ENCODE measurements around the gene PDZD7.

PDZD7 gene

GRCh38 chr10:101060951-101061623 is 30.2 kb upstream of the PDZD7 start:
- peak; percentile 84 for DNase-seq

DNA sequence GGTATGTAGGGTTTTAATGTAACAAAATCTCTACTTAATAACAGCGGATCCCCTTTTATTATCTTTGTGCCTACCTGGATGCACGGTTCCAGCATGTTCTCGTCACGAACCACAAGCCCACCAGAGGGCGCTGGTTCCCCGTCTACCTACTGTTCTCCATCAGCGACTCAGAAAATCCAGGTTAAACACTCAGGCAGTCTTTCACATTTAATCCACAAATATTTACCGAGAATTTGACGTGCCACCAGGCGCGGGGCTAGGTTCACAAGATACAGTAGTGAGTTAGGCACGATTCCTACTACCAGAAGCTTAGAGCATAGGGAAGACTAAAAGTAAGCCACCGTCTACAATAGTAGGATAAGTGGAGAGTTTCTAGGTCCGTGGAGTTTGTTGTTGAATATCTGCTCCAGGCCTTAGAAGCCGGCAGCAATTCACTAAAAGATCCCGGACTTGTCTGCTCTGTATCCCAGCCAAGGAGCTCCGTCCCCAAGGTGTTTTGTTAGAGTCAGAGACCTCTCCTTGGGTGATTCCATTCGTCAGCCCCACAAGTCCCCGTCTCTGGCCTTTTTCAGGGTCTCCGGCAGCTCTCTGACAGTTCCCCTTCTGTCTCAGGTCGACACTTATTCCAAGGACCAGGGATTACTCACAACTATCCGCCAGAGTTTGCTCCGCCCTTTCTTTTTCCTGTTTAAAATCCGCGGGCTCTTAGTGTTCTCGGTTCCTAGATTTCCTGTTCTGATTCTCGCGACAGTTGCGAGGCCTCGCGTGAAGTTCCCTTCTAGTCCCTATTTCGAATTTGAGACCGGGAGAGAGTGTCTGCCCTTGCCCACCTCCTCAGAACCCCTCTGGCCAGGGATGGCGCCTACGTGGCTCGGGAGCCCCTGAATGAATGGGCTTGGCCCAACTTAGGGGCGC is 29.4 kb upstream of the PDZD7 start:
- DNase-seq, result peak; percentile 87

- no peak for DNase-seq
These were observed 25.6 kb upstream of the PDZD7 start for GRCh38 chr10:101056365-101057151.

DNA sequence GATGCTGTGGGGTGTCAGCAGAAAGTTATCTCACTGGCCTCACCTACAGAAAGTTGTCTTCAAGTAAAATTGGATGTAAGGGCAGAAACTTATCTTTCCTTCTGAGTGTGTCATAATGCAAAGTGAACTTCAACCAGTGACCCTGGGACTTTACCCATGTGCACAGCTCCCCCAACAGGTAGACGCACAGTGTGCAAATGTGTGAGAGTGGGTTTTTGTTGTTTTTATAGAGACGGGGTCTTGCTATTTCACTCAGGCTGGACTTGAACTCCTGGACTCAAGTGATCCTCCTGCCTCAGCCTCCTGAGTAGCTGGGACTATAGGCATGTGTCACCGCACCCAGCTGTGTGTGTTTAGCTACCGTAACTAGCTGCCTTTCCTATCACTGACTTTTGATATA is 24.5 kb upstream of the PDZD7 start:
- DNase-seq, result no peak

DNA sequence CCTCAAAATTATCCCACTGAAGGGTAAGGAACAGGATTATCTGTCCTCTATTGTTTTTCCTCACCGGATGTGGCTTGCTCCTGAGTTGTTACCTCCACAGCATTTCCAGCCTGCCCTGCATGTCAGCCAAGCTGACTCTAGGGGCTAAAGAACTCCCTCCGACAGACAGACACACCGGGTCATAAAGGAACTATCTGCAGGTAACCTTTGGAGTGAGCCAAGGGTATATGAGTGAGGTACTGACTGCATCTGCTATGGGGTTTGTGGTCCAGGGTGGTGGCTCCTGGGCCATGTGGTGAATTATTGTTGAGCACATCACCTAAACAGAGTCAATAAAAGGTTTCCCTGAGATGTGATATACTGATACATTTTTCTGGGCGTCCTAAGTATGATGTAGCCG is 23.9 kb upstream of the PDZD7 start:
- no peak for DNase-seq

- DNase-seq, result peak; percentile 81
These were observed 23.4 kb upstream of the PDZD7 start for GRCh38 chr10:101054351-101054750.

- DNase-seq, result no peak
These were observed 22.6 kb upstream of the PDZD7 start for GRCh38 chr10:101053516-101053915.

GRCh38 chr10:101052285-101052684 is 21.4 kb upstream of the PDZD7 start:
- DNase-seq, result no peak

GRCh38 chr10:101050208-101051069 is 19.5 kb upstream of the PDZD7 start:
- no peak for DNase-seq

DNA sequence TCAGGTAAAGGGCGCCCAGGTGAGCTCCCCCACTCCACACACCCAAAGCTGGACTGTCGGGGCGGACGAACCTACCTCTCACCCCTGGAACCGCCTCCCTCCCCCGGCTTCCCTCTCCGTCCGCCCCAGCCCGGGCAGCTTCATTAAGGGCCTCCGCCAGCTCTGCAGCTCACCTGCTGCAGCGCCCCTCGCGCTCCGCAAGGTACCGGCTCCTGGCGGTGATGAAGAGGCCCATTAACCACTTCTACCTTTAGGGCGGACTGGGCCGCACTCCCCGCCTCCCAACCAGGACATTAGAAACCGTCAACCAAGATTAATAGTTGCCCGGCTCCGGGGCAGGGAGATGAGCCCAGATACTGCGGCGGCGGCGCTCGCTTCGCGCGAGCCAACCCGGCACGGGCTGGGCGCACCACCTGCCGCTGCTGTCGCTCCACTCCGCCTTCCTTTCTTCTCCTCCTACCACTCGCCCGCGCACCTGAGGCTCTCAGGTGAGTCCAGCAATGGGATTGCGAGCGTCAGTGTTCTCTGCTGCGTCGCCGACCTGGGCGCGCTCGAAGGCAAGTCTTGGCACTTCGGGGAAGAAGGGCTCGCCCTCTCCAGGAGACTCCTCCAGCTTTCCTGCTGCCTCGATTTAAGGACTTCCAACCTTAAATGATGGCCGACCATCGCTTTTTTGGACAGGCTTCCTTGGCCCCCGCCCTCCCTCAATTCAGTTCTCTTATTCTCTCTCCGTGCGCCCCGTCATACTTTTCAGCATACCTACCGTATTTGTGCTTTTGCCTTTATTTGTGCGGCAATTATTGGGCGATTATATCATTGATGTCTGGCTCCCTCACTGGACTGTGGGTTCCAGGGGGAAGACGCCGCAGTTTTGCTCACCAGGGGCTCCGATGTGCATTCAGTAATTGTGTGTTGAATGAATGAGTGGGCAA is 17.3 kb upstream of the PDZD7 start:
- DNase-seq, result no peak

- DNase-seq, result no peak
These were observed 16.3 kb upstream of the PDZD7 start for GRCh38 chr10:101047268-101047667.

DNA sequence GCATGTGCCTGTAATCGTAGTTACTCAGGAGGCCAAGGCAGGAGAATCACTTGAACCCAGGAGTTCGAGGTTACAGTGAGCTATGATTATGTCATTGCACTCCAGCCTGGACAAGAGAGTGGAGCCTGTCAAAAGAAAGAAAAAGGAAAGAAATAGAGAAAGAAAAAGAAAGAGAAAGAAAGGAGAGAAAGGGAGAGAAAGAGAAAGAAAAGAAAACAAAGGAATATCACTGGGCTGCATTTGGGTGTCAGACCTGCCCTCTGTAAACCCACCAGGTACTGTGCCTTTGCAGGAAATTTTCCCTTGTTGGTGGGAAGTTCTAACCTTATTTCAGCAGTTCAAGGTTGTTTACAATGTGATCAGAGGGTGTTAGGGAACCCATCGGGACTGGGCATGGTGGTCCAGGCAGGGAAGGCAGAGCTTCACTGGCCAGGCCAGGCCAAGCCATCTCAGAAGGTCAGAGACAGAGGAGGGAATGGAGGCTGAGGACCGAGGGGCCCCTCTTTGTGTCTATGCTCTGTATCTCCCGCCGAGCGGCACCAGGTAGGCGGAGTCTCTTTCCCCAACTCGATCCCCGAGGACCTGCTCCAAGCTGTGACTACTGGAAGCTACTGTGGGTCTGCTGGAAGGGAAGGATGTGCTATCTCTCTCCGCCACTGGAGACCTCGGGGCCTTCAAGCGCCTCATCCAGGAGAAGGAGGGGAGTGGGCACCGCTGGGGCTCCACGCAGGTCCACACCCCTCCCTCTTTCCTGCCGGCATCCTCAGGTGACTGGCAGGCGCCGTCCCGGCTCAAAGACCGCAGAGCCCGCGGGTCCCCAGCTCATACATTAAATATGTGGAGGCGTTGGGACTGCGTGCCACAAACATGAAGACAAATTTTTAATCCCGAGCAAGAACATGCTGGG is 15.7 kb upstream of the PDZD7 start:
- no peak for DNase-seq

GRCh38 chr10:101044117-101044516 is 13.2 kb upstream of the PDZD7 start:
- DNase-seq, result no peak

GRCh38 chr10:101043363-101043707 is 12.4 kb upstream of the PDZD7 start:
- no peak for DNase-seq

GRCh38 chr10:101042667-101043362 is 11.9 kb upstream of the PDZD7 start:
- peak; percentile 87 for DNase-seq

DNA sequence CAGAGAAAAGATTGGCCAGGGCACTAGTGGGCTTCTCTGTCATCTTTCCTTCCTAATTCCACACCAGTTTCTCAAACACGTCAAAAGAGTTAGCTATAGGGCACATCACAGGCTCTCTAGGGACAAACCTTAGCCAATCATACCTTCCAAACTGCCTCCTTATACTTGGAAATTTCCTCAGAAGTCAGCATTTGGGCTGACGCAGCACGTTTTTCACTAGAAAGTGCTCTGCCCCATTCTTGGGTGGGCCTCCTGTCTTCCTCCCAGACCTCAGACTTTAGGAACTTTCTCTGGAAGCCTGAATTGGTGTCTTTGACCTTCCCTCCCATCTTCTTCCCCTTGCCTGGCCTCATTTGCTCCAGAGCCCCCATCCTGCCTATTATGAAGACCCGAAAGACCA is 11.2 kb upstream of the PDZD7 start:
- DNase-seq, result no peak

GRCh38 chr10:101041252-101041761 is 10.4 kb upstream of the PDZD7 start:
- DNase-seq, result peak; percentile 41

DNA sequence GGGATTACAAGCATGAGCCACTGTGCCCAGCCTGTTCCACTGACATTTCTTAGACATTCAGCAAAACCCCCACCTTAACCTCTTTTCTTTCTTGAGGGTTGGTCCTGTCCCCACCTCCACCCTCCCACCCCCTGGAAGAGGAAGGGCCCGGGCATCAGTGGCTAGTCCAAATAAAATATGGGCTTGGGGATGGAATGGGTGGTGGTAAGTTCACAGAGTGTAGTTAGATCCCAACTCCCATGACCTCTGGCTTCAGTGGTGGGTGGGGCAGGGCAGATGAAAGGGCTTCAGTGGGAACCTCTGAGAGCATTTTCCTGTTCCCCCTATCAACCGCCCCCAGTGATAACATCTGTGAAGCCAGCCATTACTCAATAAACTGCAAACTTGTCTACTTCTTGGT is 9.9 kb upstream of the PDZD7 start:
- no peak for DNase-seq

DNA sequence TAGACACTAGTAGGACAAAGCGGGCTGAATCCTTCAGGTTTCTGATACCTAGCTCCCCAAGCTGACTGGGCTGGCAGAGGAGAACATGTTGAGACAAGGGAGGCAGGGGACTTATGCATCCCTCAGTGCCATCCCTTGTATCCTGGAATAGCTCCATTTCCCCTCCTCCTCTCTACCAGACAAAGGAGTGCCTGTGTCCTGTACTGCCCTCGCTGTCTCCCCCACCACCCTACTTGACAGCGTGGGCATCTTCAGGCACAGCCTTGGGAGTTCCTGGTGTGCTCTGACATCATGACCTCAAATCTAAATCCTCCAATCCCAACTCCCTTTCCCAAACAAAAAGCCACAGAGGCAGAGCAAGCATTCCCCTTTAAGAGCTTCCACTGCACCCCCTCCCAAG is 9.1 kb upstream of the PDZD7 start:
- no peak for DNase-seq
